NCI-H1092 treated with DMSO at 0.1 percent for 48 hours (cell line): ENCODE measurements around the gene ZBTB20.

Experiments used
- DNase-seq: peaks from one replicate; lab custom pipeline; 2025; lab: John Stamatoyannopoulos, UW

Gene ZBTB20

GRCh38 chr3:114582929-114583328 lies 564.2 kb downstream of the ZBTB20 start:
- DNase-seq = no peak

- DNase-seq = no peak
These were observed 574.6 kb downstream of the ZBTB20 start for GRCh38 chr3:114572364-114573062.

DNA sequence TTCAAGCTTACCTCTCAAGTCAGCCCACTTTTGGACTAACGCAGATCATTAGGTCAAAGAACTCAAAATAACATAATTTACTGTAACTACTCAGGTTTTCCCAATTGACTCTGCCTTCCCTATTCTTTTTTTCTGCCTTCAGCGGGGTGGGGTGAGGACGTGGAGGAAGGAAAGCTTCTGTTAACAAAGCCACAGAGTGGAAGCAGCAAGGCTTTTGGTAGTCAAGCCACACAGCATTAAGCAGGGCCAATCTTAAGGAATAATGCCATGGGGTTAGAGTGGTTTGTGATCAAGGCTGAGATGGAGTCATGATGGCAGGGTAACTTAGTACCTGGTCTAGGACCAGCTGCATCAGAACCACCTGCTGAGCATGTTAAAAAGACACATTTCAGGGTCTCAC lies 575.7 kb downstream of the ZBTB20 start:
- DNase-seq = no peak

GRCh38 chr3:114569186-114569585 lies 577.9 kb downstream of the ZBTB20 start:
- DNase-seq = no peak

DNA sequence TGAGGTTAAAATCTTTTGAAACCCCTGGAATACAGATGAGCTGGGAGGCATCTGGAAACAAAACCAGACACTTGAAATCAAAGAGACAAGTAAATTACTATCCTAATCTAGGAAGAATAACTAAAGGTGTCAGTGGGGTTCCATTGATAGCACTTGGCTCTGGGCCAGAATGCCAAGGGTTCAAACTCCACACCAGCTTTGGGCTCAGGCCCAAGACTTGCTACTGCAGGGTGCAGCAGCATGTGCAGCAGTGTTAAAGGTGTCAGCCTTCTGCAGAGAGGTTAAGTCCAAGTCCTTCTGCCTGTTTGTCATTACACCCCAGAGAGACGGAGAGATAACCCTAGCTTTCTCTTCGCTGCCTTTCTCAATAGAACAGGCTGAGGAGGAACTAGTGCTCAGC lies 579.3 kb downstream of the ZBTB20 start:
- no peak for DNase-seq

DNA sequence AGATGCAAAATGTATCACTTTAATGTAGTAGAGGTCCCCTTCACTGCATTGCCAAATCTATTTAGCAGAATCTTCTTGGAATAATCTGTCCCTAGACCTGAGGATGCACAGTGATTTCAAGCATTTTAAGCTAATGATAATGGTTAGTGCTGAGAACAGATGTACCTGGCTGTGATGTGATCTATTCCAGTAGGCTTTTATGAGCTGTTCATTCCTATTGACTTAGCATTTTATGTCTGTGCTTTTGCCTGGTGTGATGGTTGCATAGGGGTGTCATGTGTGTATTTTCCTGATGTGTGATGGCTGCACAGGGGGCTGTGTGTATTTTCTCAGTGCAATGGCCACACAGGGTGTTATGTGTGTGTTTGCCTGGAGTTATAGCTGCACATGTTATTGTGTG lies 580.3 kb downstream of the ZBTB20 start:
- DNase-seq = no peak

DNA sequence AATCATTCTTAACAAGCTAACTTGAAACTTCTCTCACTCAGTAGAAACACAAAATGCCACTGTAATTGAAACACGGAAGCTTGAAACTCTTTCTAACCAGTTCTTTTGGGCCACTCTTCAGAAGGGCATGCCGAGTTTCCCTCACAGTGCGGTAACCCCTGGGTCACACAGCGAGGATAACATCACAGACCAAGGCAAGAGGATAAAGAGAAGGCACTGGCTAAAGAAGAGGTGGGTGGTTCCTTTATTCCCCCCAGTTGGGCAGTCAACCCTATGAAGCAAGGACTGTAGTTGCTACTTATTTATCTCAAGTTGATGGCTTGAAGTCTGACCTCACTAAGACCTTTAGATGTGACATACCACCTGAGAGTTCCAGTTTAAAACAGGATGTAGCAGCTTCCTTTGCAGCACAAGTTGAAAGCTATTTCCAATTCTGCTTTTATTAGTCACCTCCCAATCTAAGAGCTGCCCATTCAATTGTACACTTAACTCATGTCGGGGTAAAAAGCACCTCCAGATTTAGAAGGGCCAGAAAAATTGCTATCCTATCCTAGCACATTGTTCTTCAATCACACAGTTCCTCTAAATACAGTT lies 580.8 kb downstream of the ZBTB20 start:
- no peak for DNase-seq

DNA sequence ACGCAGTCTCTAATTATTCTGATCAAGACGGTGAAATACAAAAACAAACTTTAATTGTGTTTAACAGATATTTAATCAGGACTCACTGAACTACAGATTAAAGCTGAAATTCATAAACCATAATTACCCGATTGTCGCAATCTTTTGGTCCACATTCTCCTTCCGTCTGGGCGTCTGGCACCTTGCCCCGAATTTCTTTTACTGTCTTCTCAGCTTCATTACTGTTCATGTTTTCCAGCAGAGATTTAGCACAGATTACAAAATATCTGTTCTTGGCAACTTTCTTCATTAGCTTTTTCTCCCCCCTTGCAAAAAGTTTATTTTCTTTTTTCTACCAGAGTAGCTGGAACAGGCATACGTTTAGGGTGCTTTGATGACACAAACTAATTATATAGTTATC lies 581.9 kb downstream of the ZBTB20 start:
- no peak for DNase-seq

DNA sequence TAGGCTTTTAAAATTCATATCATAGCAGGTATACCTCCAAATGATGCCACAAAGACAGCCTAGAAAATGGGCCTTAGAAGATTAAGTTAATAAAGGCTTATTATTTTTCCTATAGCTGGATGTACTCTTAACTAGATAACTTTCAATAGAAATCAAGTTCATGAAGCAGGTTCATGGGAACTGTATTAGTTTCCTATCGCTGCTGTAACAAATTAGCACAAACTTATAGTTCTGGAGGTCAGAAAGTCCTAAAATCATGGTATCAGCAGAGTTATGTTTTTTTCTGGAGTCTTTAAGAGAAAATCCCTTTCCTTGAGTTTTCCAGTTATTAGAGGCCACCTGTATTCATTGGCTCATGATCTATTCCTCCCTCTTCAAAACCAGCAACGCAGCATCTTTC lies 583.4 kb downstream of the ZBTB20 start:
- DNase-seq = no peak

- DNase-seq = no peak
These were observed 584.5 kb downstream of the ZBTB20 start for GRCh38 chr3:114562557-114562956.

GRCh38 chr3:114558271-114558670 lies 588.8 kb downstream of the ZBTB20 start:
- DNase-seq = no peak

DNA sequence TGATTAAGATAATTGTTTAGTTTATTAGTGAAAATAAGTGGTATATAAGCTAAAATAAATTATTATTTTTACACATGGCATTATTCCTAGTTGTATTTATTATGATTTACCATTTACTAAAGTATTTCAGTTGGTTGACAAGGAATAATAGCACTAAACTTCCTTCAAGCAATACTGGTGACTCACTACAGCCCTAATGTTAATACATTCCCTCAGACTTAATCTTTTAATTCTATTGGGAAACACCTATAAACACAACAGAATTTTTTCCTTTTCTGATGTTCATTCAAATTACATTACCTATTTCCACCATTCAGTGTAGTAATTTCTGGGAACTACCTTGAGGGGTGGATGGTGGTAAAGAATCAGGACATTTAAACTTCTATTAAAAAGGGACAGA lies 589.3 kb downstream of the ZBTB20 start:
- DNase-seq = no peak

DNA sequence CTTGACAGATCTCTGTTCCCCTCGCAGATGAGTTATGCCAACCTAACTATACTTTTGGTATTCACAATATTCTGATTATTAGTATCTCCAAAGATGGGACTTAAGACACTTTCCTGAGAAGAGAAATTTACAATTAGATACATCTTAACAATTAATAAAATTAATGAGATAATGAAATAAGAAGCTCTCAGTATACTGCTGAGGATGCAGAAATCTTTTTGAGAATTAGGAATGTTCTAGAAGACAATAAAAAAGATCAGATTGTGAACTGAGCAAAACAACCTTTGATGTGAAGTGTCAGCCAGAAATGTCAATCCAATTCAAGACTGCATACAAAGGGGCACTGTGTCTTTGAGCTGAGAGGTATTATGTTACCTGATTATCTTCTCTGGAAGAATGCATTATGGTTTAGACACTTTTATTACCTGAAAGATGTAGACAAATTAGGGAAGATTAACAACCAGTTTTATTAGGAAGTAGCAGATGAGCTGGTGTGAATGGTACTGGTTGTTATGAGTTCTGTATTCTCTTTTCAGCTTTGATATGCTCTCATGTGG lies 590.4 kb downstream of the ZBTB20 start:
- no peak for DNase-seq

- no peak for DNase-seq
These were observed 592.4 kb downstream of the ZBTB20 start for GRCh38 chr3:114554731-114555130.

- no peak for DNase-seq
These were observed 593.0 kb downstream of the ZBTB20 start for GRCh38 chr3:114553949-114554593.

DNA sequence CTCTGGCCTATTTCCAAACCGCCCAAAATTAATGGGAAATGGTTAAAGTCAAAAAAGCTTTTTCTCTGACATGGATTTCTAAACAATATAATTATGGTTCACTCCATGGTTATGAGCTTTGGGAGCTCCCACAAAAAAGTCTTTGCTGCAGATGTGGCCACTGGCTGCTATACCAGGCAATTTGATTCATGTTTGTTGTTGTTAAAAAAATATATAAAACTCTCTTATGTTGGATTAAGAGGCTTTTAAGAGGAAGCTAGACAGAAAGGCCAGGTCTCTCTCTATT lies 594.6 kb downstream of the ZBTB20 start:
- DNase-seq = no peak

DNA sequence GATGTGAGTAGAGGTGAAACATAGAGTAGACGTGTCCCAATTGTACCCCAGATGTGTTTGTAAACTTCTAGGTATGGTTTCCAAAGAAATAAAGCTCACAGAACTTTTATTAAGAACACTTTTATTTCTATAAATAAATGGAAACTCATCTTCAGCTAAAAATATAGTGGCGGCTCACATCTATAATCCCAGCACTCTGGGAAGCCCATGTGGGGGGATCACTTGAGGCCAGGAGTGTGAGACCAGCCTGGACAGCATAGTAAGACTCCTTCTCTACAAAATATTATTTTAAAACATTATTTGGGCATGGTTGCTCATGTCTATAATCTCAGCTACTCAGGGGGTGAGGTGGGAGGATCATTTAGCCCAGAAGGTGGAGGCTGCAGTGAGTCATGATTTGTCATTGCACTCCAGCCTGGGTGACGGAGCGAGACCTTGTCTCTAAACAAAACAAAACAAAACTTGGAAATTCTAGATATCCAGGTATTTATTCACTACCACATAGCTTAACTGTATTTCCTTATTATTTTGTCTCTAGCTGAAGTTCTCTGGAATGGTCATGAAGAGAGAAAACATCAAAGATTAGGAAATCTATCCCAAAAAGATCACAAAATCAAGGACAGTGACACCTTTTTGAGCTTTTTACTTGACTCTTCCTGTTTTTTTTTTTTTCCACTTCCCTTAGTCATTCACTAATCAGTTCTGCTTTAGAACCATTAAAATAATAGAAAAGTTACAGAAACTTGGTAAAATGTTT lies 595.1 kb downstream of the ZBTB20 start:
- DNase-seq = no peak

DNA sequence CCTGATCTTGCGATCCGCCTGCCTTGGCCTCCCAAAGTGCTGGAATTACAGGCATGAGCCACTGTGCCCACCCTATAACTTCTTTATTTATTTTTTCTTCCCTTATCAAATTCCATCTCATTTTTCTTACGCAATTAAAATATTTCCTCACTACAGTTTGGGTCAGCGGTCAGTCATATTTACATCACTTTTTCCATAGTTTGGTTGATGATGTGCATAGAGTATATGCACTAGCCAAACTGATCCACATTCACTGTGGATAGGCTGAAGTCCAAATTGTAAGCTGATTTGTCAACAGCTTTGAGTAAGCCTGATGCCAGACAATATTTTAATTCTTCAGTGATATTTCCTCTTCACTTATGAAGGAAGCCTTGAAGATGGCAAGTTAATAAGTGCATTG lies 596.9 kb downstream of the ZBTB20 start:
- DNase-seq = no peak

- DNase-seq = no peak
These were observed 601.9 kb downstream of the ZBTB20 start for GRCh38 chr3:114545193-114545592.

GRCh38 chr3:114542359-114542758 lies 604.7 kb downstream of the ZBTB20 start:
- no peak for DNase-seq

DNA sequence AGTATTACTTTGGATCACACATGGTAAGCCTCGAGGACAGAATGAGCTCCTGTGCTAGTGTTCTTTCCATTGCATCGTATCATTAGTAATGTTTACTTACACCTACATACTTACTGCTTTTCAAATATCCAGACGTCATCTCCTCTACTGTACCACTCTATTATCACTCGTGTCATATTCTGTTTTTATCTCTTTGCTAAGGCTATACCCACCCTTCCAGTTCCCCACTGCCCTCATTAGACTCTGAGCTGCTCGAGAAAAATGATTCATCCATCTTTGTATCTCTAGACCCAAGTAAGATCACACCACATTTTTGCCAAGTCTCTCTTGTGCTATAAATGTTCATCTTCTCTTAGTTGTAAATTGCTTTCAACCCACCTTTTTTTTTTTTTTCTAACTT lies 607.6 kb downstream of the ZBTB20 start:
- DNase-seq = no peak

GRCh38 chr3:114538211-114538610 lies 608.9 kb downstream of the ZBTB20 start:
- no peak for DNase-seq

GRCh38 chr3:114528517-114528916 lies 618.6 kb downstream of the ZBTB20 start:
- DNase-seq = no peak
